Mesendoderm (in vitro differentiated cells): ENCODE data around the gene PRKAR1B.

Experiments used
- DNase-seq: peaks from one replicate; pipeline ENCODE4 v3.0.0; 2013
- H2AK5ac ChIP-seq: 2 replicates; pipeline ENCODE4 v1.6.1; 2013; ENCODE audit warnings: low read length, inconsistent platforms
- H2BK120ac ChIP-seq: 2 replicates; pipeline ENCODE4 v1.6.1; 2013; ENCODE audit warnings: low read depth, mild to moderate bottlenecking, low read length, moderate library complexity, mixed read lengths
- H2BK15ac ChIP-seq: replicated peaks from 2 replicates; pipeline ENCODE4 v1.6.1; 2013; ENCODE audit warnings: low read depth, mild to moderate bottlenecking, moderate library complexity
- H2BK5ac ChIP-seq: 2 replicates; pipeline ENCODE4 v1.6.1; 2013; ENCODE audit warnings: low read length, inconsistent platforms
- H3K18ac ChIP-seq: 2 replicates; pipeline ENCODE4 v1.6.1; 2013; ENCODE audit warnings: mild to moderate bottlenecking, low read length, mixed read lengths
- H3K23ac ChIP-seq: one replicate; pipeline ENCODE4 v1.6.1; 2013; ENCODE audit warnings: low read length
- H3K27ac ChIP-seq: 2 replicates; pipeline ENCODE4 v1.5.1; 2013; ENCODE audit warnings: low read depth, mild to moderate bottlenecking, inconsistent platforms, low read length, moderate library complexity
- H3K27me3 ChIP-seq: 2 replicates; pipeline ENCODE4 v1.6.1; 2013; ENCODE audit warnings: low read length, control low read depth, mild to moderate bottlenecking, inconsistent platforms; ENCODE audit not compliant: insufficient read depth, poor library complexity
- H3K36me3 ChIP-seq: 2 replicates; pipeline ENCODE4 v1.6.1; 2013; ENCODE audit warnings: low read length, inconsistent platforms; ENCODE audit not compliant: control insufficient read depth, insufficient read depth
- H3K4ac ChIP-seq: one replicate; pipeline ENCODE4 v1.6.1; 2013; ENCODE audit warnings: low read depth, mild to moderate bottlenecking, low read length, moderate library complexity
- H3K4me1 ChIP-seq: 2 replicates; pipeline ENCODE4 v1.6.1; 2013; ENCODE audit warnings: low read depth, low read length, inconsistent platforms; ENCODE audit not compliant: control insufficient read depth
- H3K4me2 ChIP-seq: 2 replicates; pipeline ENCODE4 v1.6.1; 2013; ENCODE audit warnings: low read length
- H3K4me3 ChIP-seq: 2 replicates; pipeline ENCODE4 v1.5.1; 2013; ENCODE audit warnings: mild to moderate bottlenecking, low read length
- H3K56ac ChIP-seq: one replicate; pipeline ENCODE4 v1.6.1; 2013; ENCODE audit warnings: low read length
- H3K79me1 ChIP-seq: 2 replicates; pipeline ENCODE4 v1.6.1; 2013; ENCODE audit warnings: low read length, inconsistent platforms
- H3K79me2 ChIP-seq: 2 replicates; pipeline ENCODE4 v1.6.1; 2013; ENCODE audit warnings: mild to moderate bottlenecking, low read length; ENCODE audit not compliant: control insufficient read depth, insufficient read depth
- H3K9ac ChIP-seq: 2 replicates; pipeline ENCODE4 v1.6.1; 2013; ENCODE audit warnings: low read length, inconsistent platforms
- H4K5ac ChIP-seq: one replicate; pipeline ENCODE4 v1.6.1; 2013; ENCODE audit warnings: low read length
- H4K8ac ChIP-seq: one replicate; pipeline ENCODE4 v1.6.1; 2013; ENCODE audit warnings: low read depth, mild to moderate bottlenecking, control low read depth, low read length, moderate library complexity
- WGBS: extraction: QIAGEN DNeasy Blood & Tissue Kit; methylation state at CpG from one replicate; pipeline ENCODE4 v1.1.7; 2013; ENCODE audit warnings: low lambda C conversion rate, missing lambda C conversion rate; ENCODE audit not compliant: insufficient coverage; ENCODE audit errors: extremely low coverage; 5-methylcytosine and 5-hydroxymethylcytosine counted together

The PRKAR1B gene

DNA sequence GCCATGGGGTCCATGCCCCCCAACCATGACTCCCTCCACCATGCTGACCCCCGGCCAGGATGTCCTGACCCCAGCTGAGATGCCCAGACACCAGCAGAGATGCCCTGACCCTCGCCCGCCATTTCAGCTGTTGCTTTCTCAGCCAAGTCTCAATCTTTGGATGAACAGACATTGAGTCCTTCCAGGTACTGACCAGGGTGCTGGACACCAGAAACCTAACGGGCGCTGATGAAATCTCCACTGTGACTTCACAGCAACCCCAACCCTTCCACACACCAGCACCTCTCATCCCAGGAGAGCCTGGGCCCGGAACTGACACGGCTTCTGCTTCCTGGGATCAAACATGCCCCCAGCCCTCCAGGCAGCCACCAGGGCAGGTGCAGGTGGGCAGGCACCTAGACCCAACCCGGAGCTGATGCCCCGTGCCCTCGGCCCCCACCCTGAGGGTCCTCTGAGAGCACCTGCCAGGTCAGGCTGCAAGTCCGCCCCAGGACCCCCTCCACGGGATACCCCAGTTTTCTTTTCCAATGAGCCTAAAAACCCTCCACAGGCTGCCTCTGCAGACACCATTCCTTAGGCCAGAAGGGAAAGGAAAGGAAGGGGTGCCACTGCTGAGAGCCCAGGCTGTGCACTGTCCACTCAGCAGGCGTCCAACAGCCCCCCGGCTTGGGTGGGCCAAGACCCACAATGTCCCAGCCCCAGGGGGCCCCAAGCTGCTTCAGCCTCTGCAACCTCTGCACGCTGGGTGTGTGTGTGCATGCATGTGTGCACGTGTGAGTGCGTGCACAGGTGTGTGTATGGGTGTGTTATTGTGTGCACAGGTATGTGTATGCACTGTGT lies 164.1 kb downstream of the PRKAR1B start:
- no peak overlapping the region for H3K4me2 ChIP-seq
- H4K5ac ChIP-seq: no peak overlapping the region
- DNase-seq: no peak
- H3K9ac ChIP-seq: no peak overlapping the region
- no peaks in the 10 kb centered on the region for H3K27me3 ChIP-seq
- no peak overlapping the region for H2AK5ac ChIP-seq
- no peak overlapping the region for H2BK120ac ChIP-seq
- no peaks in the 10 kb centered on the region for H3K36me3 ChIP-seq
- H3K56ac ChIP-seq: no peak overlapping the region
- H3K4ac ChIP-seq: no peak overlapping the region
- H2BK5ac ChIP-seq: no peak overlapping the region
- H4K8ac ChIP-seq: no peak overlapping the region
- H3K27ac ChIP-seq: no peak overlapping the region
- H3K4me3 ChIP-seq: no peak overlapping the region
- no peaks in the 10 kb centered on the region for H3K79me1 ChIP-seq
- H3K79me2 ChIP-seq: no peaks in the 10 kb centered on the region
- no peak overlapping the region for H2BK15ac ChIP-seq
- WGBS: no CpG with 5 or more reads among the region's 17 CpGs
- H3K18ac ChIP-seq: no peak overlapping the region
- no peak overlapping the region for H3K23ac ChIP-seq
- no peaks in the 10 kb centered on the region for H3K4me1 ChIP-seq

DNA sequence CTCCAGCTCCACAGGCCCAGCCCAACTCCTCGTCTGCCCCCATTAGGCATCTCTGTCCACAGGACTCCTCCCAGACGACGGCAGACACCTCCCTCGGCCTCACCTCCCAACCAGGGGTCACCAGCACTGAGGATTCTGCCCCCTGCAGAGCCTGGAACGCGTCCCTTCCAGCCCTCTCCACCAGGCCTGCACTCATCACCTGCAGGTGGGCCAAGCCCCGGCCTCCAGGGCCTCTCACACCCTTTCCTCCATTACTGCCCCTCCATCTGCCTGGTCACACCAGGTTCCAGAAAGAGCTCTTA lies 164.8 kb downstream of the PRKAR1B start:
- H3K36me3 ChIP-seq: no peaks in the 10 kb centered on the region
- no peak overlapping the region for H3K4me3 ChIP-seq
- H3K27ac ChIP-seq: no peak overlapping the region
- H3K79me2 ChIP-seq: no peaks in the 10 kb centered on the region
- no peaks in the 10 kb centered on the region for H3K27me3 ChIP-seq
- H4K5ac ChIP-seq: no peak overlapping the region
- no peak overlapping the region for H3K4ac ChIP-seq
- H2AK5ac ChIP-seq: no peak overlapping the region
- H3K4me1 ChIP-seq: no peaks in the 10 kb centered on the region
- no peak overlapping the region for H3K23ac ChIP-seq
- no peak overlapping the region for H2BK120ac ChIP-seq
- WGBS: no CpG with 5 or more reads among the region's 7 CpGs
- H4K8ac ChIP-seq: no peak overlapping the region
- DNase-seq: no peak
- no peak overlapping the region for H3K4me2 ChIP-seq
- no peak overlapping the region for H2BK5ac ChIP-seq
- H3K56ac ChIP-seq: no peak overlapping the region
- no peak overlapping the region for H3K9ac ChIP-seq
- no peaks in the 10 kb centered on the region for H3K79me1 ChIP-seq
- no peak overlapping the region for H3K18ac ChIP-seq
- no peak overlapping the region for H2BK15ac ChIP-seq

DNA sequence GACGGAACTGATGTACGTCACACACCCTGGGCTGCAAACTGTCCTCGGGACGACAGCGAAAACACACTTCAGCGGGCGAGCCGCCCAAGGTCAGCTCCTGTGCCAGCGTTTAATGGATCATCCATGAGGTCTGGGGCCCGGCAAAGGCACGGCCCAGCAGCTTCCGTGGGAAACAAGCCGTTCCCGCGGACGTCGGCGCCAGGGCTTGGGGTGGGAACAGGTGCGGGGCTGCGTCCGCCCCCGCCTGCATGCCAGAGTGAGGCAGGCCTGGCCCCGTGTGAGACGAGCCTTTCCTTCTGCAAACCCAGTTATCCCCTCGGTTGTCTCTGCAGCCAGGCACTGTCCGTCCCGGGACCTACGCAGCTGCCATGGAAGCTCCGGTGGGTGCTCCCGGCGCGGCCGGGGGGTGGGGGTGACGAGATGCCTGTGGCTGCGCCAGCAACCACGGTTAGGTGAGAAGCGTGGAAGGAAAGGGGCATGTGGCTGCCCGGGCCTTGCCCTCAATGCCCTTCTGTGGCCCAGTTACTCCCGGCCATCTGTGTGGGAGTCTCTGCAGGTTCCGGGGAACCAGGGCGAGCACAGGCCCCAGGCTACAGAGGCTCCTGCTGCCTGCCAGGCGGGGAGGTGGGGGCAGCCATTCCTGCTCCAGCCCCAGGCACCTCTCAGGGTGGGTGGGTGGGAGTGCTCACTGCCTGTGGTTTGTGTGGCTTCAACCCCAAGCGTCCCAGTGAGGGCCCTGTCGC lies 165.3 kb downstream of the PRKAR1B start:
- Histone ChIP-seq H4K8ac (no peak overlapping the region), H3K9ac (no peak overlapping the region), H2BK120ac (no peak overlapping the region), H4K5ac (no peak overlapping the region), H3K18ac (no peak overlapping the region), H2AK5ac (no peak overlapping the region), H3K4ac (no peak overlapping the region), H3K56ac (no peak overlapping the region), H3K79me1 (no peaks in the 10 kb centered on the region), H3K4me1 (no peaks in the 10 kb centered on the region), H3K79me2 (no peaks in the 10 kb centered on the region), H3K4me3 (no peak overlapping the region), H2BK15ac (no peak overlapping the region), H3K27me3 (no peaks in the 10 kb centered on the region), H2BK5ac (no peak overlapping the region), H3K4me2 (no peak overlapping the region), H3K36me3 (no peaks in the 10 kb centered on the region), H3K23ac (no peak overlapping the region), H3K27ac (no peak overlapping the region)
- DNase-seq: no peak
- WGBS: no CpG with 5 or more reads among the region's 44 CpGs

DNA sequence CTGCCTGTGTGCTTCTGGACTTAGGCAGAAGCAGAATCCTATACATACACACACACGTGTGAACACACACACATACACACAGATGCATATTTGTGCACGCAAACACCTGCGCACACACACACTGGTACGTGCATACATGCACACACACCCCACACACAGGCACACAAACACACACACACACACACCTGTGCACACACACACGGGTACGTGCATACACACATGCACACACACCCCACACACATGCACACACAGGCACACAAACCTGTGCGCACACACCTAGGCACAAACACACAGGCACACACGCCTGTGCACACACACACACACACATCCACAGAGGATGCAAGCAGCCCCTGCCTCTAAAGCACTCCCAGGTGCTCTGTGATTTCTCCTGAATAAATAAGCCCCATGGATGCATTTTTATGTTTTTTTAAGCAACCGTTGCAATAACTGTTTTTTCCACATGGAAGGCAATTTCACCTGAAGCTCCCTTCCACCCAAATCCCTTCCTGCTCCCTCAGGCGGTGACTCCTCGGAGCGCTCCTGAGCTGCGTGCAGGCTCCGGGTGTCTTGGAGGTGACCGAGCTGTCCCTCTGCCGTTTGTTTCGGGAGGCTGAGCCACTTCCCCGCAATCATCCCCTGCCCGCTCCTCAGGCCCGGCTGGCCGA lies 166.0 kb downstream of the PRKAR1B start:
- Histone ChIP-seq H3K79me2 (no peaks in the 10 kb centered on the region), H3K56ac (no peak overlapping the region), H2BK15ac (no peak overlapping the region), H3K18ac (no peak overlapping the region), H3K27me3 (no peaks in the 10 kb centered on the region), H3K9ac (no peak overlapping the region), H4K5ac (no peak overlapping the region), H3K36me3 (no peaks in the 10 kb centered on the region), H3K23ac (no peak overlapping the region), H3K4me1 (no peaks in the 10 kb centered on the region), H2AK5ac (no peak overlapping the region), H4K8ac (no peak overlapping the region), H2BK5ac (no peak overlapping the region), H2BK120ac (no peak overlapping the region), H3K4ac (no peak overlapping the region), H3K79me1 (no peaks in the 10 kb centered on the region), H3K4me2 (no peak overlapping the region), H3K27ac (no peak overlapping the region), H3K4me3 (no peak overlapping the region)
- WGBS: no CpG with 5 or more reads among the region's 21 CpGs
- no peak for DNase-seq

DNA sequence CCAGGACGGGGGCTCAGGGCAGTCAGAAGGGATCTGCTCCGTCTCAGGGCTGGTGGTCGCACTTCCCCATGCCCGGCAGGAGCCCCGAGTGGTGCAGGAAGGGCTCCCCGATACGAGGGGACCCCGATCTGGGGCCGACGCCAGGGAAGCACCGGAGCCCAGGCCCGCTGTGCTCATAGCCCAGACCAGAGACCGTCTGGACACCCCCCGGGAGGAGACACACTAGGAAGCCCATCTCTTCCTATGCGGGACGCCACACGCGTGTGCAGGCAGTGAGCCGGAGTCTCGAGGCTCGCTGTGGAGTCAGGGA lies 167.7 kb downstream of the PRKAR1B start:
- Histone ChIP-seq H2BK5ac (no peak overlapping the region), H3K27me3 (no peaks in the 10 kb centered on the region), H3K27ac (no peak overlapping the region), H3K23ac (no peak overlapping the region), H3K4me2 (no peak overlapping the region), H2BK15ac (no peak overlapping the region), H2BK120ac (no peak overlapping the region), H3K4ac (no peak overlapping the region), H2AK5ac (no peak overlapping the region), H3K36me3 (no peaks in the 10 kb centered on the region), H3K79me1 (no peaks in the 10 kb centered on the region), H3K56ac (no peak overlapping the region), H3K18ac (no peak overlapping the region), H3K9ac (no peak overlapping the region), H4K8ac (no peak overlapping the region), H3K79me2 (no peaks in the 10 kb centered on the region), H3K4me1 (no peaks in the 10 kb centered on the region), H4K5ac (no peak overlapping the region), H3K4me3 (no peak overlapping the region)
- no CpG with 5 or more reads among the region's 21 CpGs for WGBS
- no peak for DNase-seq
